Activated naive CD4-positive, alpha-beta T cell treated with anti-CD3 and anti-CD28 coated beads, Interleukin-2, amount 50 U/mL, for 24 hours (primary cell): ENCODE results near the gene ANKRD29.

ENCODE experiments used
- H3K27ac Mint-ChIP-seq: one replicate; pipeline ENCODE4 v1.8.0; 2021; ENCODE audit warnings: mild to moderate bottlenecking, mixed read lengths
- H3K27me3 Mint-ChIP-seq: one replicate; pipeline ENCODE4 v1.8.0; 2021; ENCODE audit warnings: mixed read lengths
- H3K36me3 Mint-ChIP-seq: one replicate; pipeline ENCODE4 v1.8.0; 2021; ENCODE audit warnings: mixed read lengths
- H3K4me1 Mint-ChIP-seq: one replicate; pipeline ENCODE4 v1.8.0; 2021; ENCODE audit warnings: mixed read lengths
- H3K4me3 Mint-ChIP-seq: one replicate; pipeline ENCODE4 v1.8.0; 2021; ENCODE audit warnings: mild to moderate bottlenecking, mixed read lengths
- H3K9me3 Mint-ChIP-seq: one replicate; pipeline ENCODE4 v1.8.0; 2021; ENCODE audit warnings: mixed read lengths

The ANKRD29 gene

GRCh38 chr18:23550898-23551297, 111.8 kb downstream of the ANKRD29 start:
- no peaks in the 10 kb centered on the region for H3K9me3 Mint-ChIP-seq
- H3K36me3 Mint-ChIP-seq: peaks cover 12% of the 10 kb centered on the region
- no peak overlapping the region for H3K4me3 Mint-ChIP-seq
- H3K27me3 Mint-ChIP-seq: no peaks in the 10 kb centered on the region
- no peak overlapping the region for H3K27ac Mint-ChIP-seq
- no peaks in the 10 kb centered on the region for H3K4me1 Mint-ChIP-seq
